BLaER1 treated with 17β-estradiol and CSF1 and Interleukin-3, amounts not matched to agents 10 nM and 100 nM (cell line): ENCODE measurements around the gene AREL1.

ENCODE experiments used
- H3K27ac ChIP-seq, 11 experiments: shearing (Covaris generic); formaldehyde crosslinking; 2 replicates each; pipeline ENCODE4 v1.8.1; 2022
- H3K27me3 ChIP-seq, 11 experiments: shearing (Covaris generic); formaldehyde crosslinking; 2 replicates each; pipeline ENCODE4 v1.8.1; 2022
- H3K36me3 ChIP-seq, 11 experiments: shearing (Covaris generic); formaldehyde crosslinking; 2 replicates each; pipeline ENCODE4 v1.8.1; 2022
- H3K4me1 ChIP-seq, 10 experiments: shearing (Covaris generic); formaldehyde crosslinking; 2 replicates each; pipeline ENCODE4 v1.8.1; 2022
- H3K4me2 ChIP-seq, 11 experiments: shearing (Covaris generic); formaldehyde crosslinking; 2 replicates each; pipeline ENCODE4 v1.8.1; 2022
- H3K4me3 ChIP-seq, 10 experiments: shearing (Covaris generic); formaldehyde crosslinking; 2 replicates each; pipeline ENCODE4 v1.8.1; 2022
- H3K9ac ChIP-seq, 11 experiments: shearing (Covaris generic); formaldehyde crosslinking; 2 replicates each; pipeline ENCODE4 v1.8.1; 2022
- H3K9me3 ChIP-seq, 11 experiments: shearing (Covaris generic); formaldehyde crosslinking; replicated peaks in 1 of 11; 2 replicates each; pipeline ENCODE4 v1.8.1; 2022
- H4K20me1 ChIP-seq, 11 experiments: shearing (Covaris generic); formaldehyde crosslinking; 2 replicates each; pipeline ENCODE4 v1.8.1; 2022
- Cebpa-rat ChIP-seq, 11 experiments: shearing (Covaris generic); IDR thresholded peaks; 2 replicates each; pipeline ENCODE4 v1.8.1; 2022

AREL1 gene

GRCh38 chr14:74652541-74652940 is 60.3 kb downstream of the AREL1 start:
- Histone ChIP-seq H3K9me3 (no peaks in the 10 kb centered on the region), H3K4me1 (peaks cover 15 to 30% (median 17%) of the 10 kb centered on the region in 10 experiments), H3K4me3 (no peak overlapping the region), H3K27ac (no peak overlapping the region), H3K27me3 (no peaks in the 10 kb centered on the region), H3K4me2 (no peak overlapping the region), H4K20me1 (peaks cover 0 to 4% (median 0%) of the 10 kb centered on the region in 11 experiments; a peak in 3 of 22 replicates), H3K36me3 (peaks cover 1 to 35% (median 17%) of the 10 kb centered on the region in 11 experiments; a peak in 14 of 22 replicates), H3K9ac (no peak overlapping the region)
- peak in 1 of 11 experiments; percentile 50; a peak in 1 of 22 replicates for TF ChIP-seq Cebpa-rat (IDR thresholded peaks at IDR 0.05)

- Histone ChIP-seq H3K4me3 (no peak overlapping the region), H3K9me3 (no peaks in the 10 kb centered on the region), H3K4me1 (peaks cover 19 to 34% (median 22%) of the 10 kb centered on the region in 10 experiments), H3K27ac (no peak overlapping the region), H3K36me3 (peaks cover 0 to 21% (median 5%) of the 10 kb centered on the region in 11 experiments; a peak in 8 of 22 replicates), H4K20me1 (peaks cover 0 to 4% (median 0%) of the 10 kb centered on the region in 11 experiments; a peak in 3 of 22 replicates), H3K9ac (no peak overlapping the region), H3K4me2 (no peak overlapping the region), H3K27me3 (no peaks in the 10 kb centered on the region)
- TF ChIP-seq Cebpa-rat (IDR thresholded peaks at IDR 0.05), result no peak
Observed at GRCh38 chr14:74650927-74651686, 61.8 kb downstream of the AREL1 start.

- H3K9ac ChIP-seq, result no peak overlapping the region
- H3K36me3 ChIP-seq, result peaks cover 0 to 17% (median 5%) of the 10 kb centered on the region in 11 experiments; a peak in 4 of 22 replicates
- TF ChIP-seq Cebpa-rat (IDR thresholded peaks at IDR 0.05), result no peak
- H3K4me2 ChIP-seq, result no peak overlapping the region
- no peak overlapping the region for H3K4me3 ChIP-seq
- peaks cover 0 to 4% (median 0%) of the 10 kb centered on the region in 11 experiments; a peak in 3 of 22 replicates for H4K20me1 ChIP-seq
- H3K4me1 ChIP-seq, result peaks cover 19 to 30% (median 21%) of the 10 kb centered on the region in 10 experiments
- H3K27ac ChIP-seq, result no peak overlapping the region
- H3K9me3 ChIP-seq, result no peaks in the 10 kb centered on the region
- H3K27me3 ChIP-seq, result no peaks in the 10 kb centered on the region
Observed at GRCh38 chr14:74649673-74650072, 63.2 kb downstream of the AREL1 start.

GRCh38 chr14:74649167-74649566 is 63.7 kb downstream of the AREL1 start:
- peaks cover 0 to 4% (median 0%) of the 10 kb centered on the region in 11 experiments; a peak in 3 of 22 replicates for H4K20me1 ChIP-seq

GRCh38 chr14:74648601-74649000 is 64.3 kb downstream of the AREL1 start:
- Histone ChIP-seq H3K36me3 (peaks cover 0 to 10% (median 4%) of the 10 kb centered on the region in 11 experiments; a peak in 4 of 22 replicates), H3K4me3 (no peak overlapping the region), H4K20me1 (peaks cover 0 to 4% (median 0%) of the 10 kb centered on the region in 11 experiments; a peak in 3 of 22 replicates), H3K9ac (peak overlapping the region in 3 of 11 experiments; percentile 4 to 47 (median 22); a peak in 3 of 22 replicates), H3K4me1 (peaks cover 19 to 30% (median 21%) of the 10 kb centered on the region in 10 experiments), H3K27ac (no peak overlapping the region), H3K4me2 (peak overlapping the region; percentile 54 to 82 (median 70); a peak in 21 of 22 replicates), H3K27me3 (no peaks in the 10 kb centered on the region), H3K9me3 (no peaks in the 10 kb centered on the region)
- TF ChIP-seq Cebpa-rat (IDR thresholded peaks at IDR 0.05), result no peak

More at GRCh38 chr14:74649167-74649566, 63.7 kb downstream of the AREL1 start:
- no peak overlapping the region for H3K27ac ChIP-seq
- no peak for TF ChIP-seq Cebpa-rat (IDR thresholded peaks at IDR 0.05)
- H3K4me3 ChIP-seq, result no peak overlapping the region
- H3K27me3 ChIP-seq, result no peaks in the 10 kb centered on the region
- peak overlapping the region in 4 of 11 experiments; percentile 64 to 82 (median 68); a peak in 4 of 22 replicates for H3K4me2 ChIP-seq
- peaks cover 19 to 30% (median 21%) of the 10 kb centered on the region in 10 experiments for H3K4me1 ChIP-seq
- peaks cover 0 to 15% (median 4%) of the 10 kb centered on the region in 11 experiments; a peak in 4 of 22 replicates for H3K36me3 ChIP-seq
- H3K9ac ChIP-seq, result no peak overlapping the region
- H3K9me3 ChIP-seq, result no peaks in the 10 kb centered on the region

- Histone ChIP-seq H3K9me3 (no peaks in the 10 kb centered on the region), H3K27me3 (no peaks in the 10 kb centered on the region), H3K36me3 (peaks cover 0 to 4% (median 0%) of the 10 kb centered on the region in 11 experiments; a peak in 1 of 22 replicates), H3K27ac (peak overlapping the region in 6 of 11 experiments; percentile 7 to 32 (median 12); a peak in 8 of 22 replicates), H3K4me3 (no peak overlapping the region; a peak in 1 of 20 replicates), H3K4me2 (peak overlapping the region; percentile 54 to 82 (median 70)), H3K9ac (peak overlapping the region in 4 of 11 experiments; percentile 4 to 47 (median 19); a peak in 7 of 22 replicates), H4K20me1 (peaks cover 0 to 4% (median 0%) of the 10 kb centered on the region in 11 experiments; a peak in 2 of 22 replicates), H3K4me1 (peaks cover 19 to 30% (median 21%) of the 10 kb centered on the region in 10 experiments)
- no peak for TF ChIP-seq Cebpa-rat (IDR thresholded peaks at IDR 0.05)
Observed at GRCh38 chr14:74647678-74648461, 65.0 kb downstream of the AREL1 start.

GRCh38 chr14:74647061-74647677 is 65.7 kb downstream of the AREL1 start:
- no peaks in the 10 kb centered on the region for H3K9me3 ChIP-seq
- peaks cover 0 to 4% (median 0%) of the 10 kb centered on the region in 11 experiments; a peak in 2 of 22 replicates for H4K20me1 ChIP-seq
- no peaks in the 10 kb centered on the region for H3K36me3 ChIP-seq
- peak overlapping the region in 4 of 11 experiments; percentile 9 to 32 (median 12); a peak in 3 of 22 replicates for H3K27ac ChIP-seq
- H3K4me1 ChIP-seq, result peaks cover 19 to 30% (median 21%) of the 10 kb centered on the region in 10 experiments
- H3K4me3 ChIP-seq, result no peak overlapping the region
- H3K4me2 ChIP-seq, result peak overlapping the region; percentile 54 to 82 (median 70); a peak in 19 of 22 replicates
- no peak for TF ChIP-seq Cebpa-rat (IDR thresholded peaks at IDR 0.05)
- H3K9ac ChIP-seq, result no peak overlapping the region
- H3K27me3 ChIP-seq, result no peaks in the 10 kb centered on the region

- Histone ChIP-seq H3K36me3 (no peaks in the 10 kb centered on the region), H3K9ac (no peak overlapping the region), H3K4me1 (peaks cover 19 to 30% (median 21%) of the 10 kb centered on the region in 10 experiments), H4K20me1 (peaks cover 0 to 4% (median 0%) of the 10 kb centered on the region in 11 experiments; a peak in 2 of 22 replicates), H3K4me3 (no peak overlapping the region), H3K4me2 (peak overlapping the region in 2 of 11 experiments; percentile 1 to 10; a peak in 1 of 22 replicates), H3K27ac (no peak overlapping the region; a peak in 1 of 22 replicates), H3K9me3 (no peaks in the 10 kb centered on the region), H3K27me3 (no peaks in the 10 kb centered on the region)
- TF ChIP-seq Cebpa-rat (IDR thresholded peaks at IDR 0.05), result no peak
Observed at GRCh38 chr14:74645756-74646470, 67.0 kb downstream of the AREL1 start.
